OCI-LY3 (cell line): ENCODE data around the gene SHLD1.

ENCODE experiments used
- H2AFZ ChIP-seq: fragments of 200-600, 300-600 bp; shearing (Covaris generic); 2 replicates; pipeline ENCODE4 v1.6.0; 2014; ENCODE audit warnings: antibody characterized with exemption, low read depth, low read length
- H3K27ac ChIP-seq: fragments of 200-600, 300-600 bp; sonication (generic); 2 replicates; pipeline ENCODE4 v1.5.1; 2014; ENCODE audit warnings: mild to moderate bottlenecking, low read length, moderate library complexity, mixed read lengths
- H3K27me3 ChIP-seq: fragments of 200-600, 300-600 bp; sonication (generic); 2 replicates; pipeline ENCODE4 v1.6.1; 2014; ENCODE audit warnings: low read depth, low read length, mixed read lengths
- H3K36me3 ChIP-seq: fragments of 200-600, 300-600 bp; sonication (generic); replicated peaks from 2 replicates; pipeline ENCODE3; 2014; ENCODE audit warnings: low read depth, low read length, mixed read lengths
- H3K4me1 ChIP-seq: fragments of 300-600, 200-600 bp; sonication (generic); 2 replicates; pipeline ENCODE4 v1.6.1; 2014; ENCODE audit warnings: low read length, mixed read lengths
- H3K4me2 ChIP-seq: fragments of 200-600, 300-600 bp; sonication (generic); 2 replicates; pipeline ENCODE4 v1.6.1; 2014; ENCODE audit warnings: low read length, mixed read lengths
- H3K4me3 ChIP-seq: fragments of 300-600, 200-600 bp; sonication (generic); 2 replicates; pipeline ENCODE4 v1.5.1; 2014; ENCODE audit warnings: antibody characterized with exemption, mild to moderate bottlenecking, low read length, moderate library complexity
- H3K79me2 ChIP-seq: fragments of 300-600, 200-600 bp; shearing (Covaris generic); 2 replicates; pipeline ENCODE4 v1.6.1; 2014; ENCODE audit warnings: mild to moderate bottlenecking, low read length, mixed read lengths
- H3K9ac ChIP-seq: fragments of 300-600, 200-600 bp; shearing (Covaris generic); 2 replicates; pipeline ENCODE4 v1.6.0; 2014; ENCODE audit warnings: mild to moderate bottlenecking, low read length, moderate library complexity
- H3K9me3 ChIP-seq: fragments of 200-600, 300-600 bp; shearing (Covaris generic); 2 replicates; pipeline ENCODE4 v1.6.1; 2014; ENCODE audit warnings: low read length, mixed read lengths; ENCODE audit not compliant: insufficient read depth
- H4K20me1 ChIP-seq: fragments of 200-600, 300-600 bp; sonication (generic); 2 replicates; pipeline ENCODE4 v1.6.1; 2016; ENCODE audit warnings: low read length, mixed read lengths; ENCODE audit not compliant: insufficient read depth
- EZH2phosphoT487 ChIP-seq: fragments of 200-600 bp; shearing (Covaris generic); IDR thresholded peaks from 2 replicates; pipeline ENCODE4 v1.6.1; 2018; ENCODE audit warnings: antibody characterized with exemption, mixed run types, low read depth
- TF ChIP-seq, protein P1 (sequence below): fragments of 200-600, 300-600 bp; sonication (generic); IDR thresholded peaks from 2 replicates; pipeline ENCODE4 v1.5.1; 2014; ENCODE audit warnings: antibody characterized with exemption, low read length, low read depth

Gene SHLD1

DNA sequence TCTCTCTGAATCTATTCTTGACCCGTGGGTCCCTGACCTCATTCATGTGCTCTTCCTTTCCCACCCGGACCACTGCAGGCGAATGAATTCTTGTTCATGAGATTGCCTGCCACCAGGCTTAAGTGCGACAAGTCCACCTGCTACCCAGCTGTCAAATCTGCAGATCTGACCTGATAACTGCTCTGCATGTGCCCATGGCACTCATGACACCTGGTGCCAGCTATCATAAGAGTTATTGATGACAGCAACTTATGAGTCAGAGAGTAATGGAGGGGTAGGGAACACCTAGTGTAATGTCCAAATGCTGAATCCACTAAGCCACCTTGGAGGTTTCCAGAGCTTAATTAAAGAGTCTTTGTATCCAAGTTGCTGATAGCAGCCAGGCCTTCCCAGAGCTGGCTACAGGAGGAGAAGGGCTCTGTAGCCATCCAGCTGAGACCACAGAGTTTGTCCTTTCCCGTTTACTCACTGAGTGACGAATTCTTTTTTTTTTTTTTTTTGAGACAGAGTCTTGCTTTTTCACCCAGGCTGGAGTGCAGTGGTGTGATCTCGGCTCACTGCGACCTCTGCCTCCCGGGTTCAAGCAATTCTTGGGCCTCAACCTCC is 17.4 kb downstream of the SHLD1 start:
- 0 out of 2 replicates have a peak, but pooled peaks cover 2% of the 10 kb centered on the region for H3K27me3 ChIP-seq
- H3K4me1 ChIP-seq, result peaks cover 76% of the 10 kb centered on the region
- H3K4me2 ChIP-seq, result no peak overlapping the region
- no peak overlapping the region for H3K27ac ChIP-seq
- H3K9me3 ChIP-seq, result no peaks in the 10 kb centered on the region
- no peaks in the 10 kb centered on the region for H3K79me2 ChIP-seq
- TF ChIP-seq EZH2phosphoT487, result no peak
- TF ChIP-seq, protein P1, sequence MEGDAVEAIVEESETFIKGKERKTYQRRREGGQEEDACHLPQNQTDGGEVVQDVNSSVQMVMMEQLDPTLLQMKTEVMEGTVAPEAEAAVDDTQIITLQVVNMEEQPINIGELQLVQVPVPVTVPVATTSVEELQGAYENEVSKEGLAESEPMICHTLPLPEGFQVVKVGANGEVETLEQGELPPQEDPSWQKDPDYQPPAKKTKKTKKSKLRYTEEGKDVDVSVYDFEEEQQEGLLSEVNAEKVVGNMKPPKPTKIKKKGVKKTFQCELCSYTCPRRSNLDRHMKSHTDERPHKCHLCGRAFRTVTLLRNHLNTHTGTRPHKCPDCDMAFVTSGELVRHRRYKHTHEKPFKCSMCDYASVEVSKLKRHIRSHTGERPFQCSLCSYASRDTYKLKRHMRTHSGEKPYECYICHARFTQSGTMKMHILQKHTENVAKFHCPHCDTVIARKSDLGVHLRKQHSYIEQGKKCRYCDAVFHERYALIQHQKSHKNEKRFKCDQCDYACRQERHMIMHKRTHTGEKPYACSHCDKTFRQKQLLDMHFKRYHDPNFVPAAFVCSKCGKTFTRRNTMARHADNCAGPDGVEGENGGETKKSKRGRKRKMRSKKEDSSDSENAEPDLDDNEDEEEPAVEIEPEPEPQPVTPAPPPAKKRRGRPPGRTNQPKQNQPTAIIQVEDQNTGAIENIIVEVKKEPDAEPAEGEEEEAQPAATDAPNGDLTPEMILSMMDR, result no peak
- H2AFZ ChIP-seq, result no peak overlapping the region
- peaks cover 23% of the 10 kb centered on the region for H3K36me3 ChIP-seq
- H4K20me1 ChIP-seq, result peaks cover 3% of the 10 kb centered on the region; the same call in 1 of the 2 replicates
- no peak overlapping the region for H3K9ac ChIP-seq
- H3K4me3 ChIP-seq, result no peak overlapping the region

DNA sequence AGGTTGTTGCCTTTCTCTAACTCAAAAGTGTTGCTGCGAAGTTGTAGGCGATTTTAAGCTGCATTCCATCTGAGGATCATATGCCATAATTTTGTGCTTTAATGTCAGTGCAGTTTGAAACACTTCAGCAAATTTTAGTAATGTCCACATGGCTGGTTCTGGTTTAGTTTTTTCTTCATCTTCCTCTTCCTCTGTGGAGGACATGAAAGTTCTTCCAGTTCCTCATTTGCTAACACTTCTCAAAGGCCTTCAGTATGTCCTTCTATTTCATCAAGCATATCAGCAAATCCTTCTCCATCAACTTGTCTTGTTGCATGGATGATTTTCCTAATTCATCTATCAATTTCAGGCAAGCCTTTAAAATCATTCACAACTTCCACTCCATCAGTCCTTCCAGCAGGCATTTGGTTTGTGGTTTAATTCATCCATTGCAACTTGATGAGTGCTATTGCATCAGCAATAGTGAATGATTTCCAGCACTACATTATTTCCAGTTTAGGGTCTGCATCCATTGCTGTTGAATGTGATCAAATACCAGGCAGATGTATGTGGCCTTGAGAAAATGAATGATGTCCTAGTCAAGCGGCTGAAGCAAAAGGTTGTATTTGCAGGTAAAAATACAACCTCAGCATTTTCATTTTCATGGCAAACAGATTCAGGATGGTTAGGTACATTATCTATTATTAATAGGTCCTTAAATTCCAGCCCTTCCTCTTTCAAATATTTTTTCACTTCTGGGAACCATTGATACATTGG is 20.2 kb downstream of the SHLD1 start:
- peaks cover 59% of the 10 kb centered on the region for H3K4me1 ChIP-seq
- H3K4me3 ChIP-seq, result peak overlapping the region; percentile 39
- peak overlapping the region; percentile 36 for H3K9ac ChIP-seq
- peaks cover 36% of the 10 kb centered on the region for H3K36me3 ChIP-seq
- no peaks in the 10 kb centered on the region for H3K79me2 ChIP-seq
- H3K4me2 ChIP-seq, result peak overlapping the region; percentile 70
- no peak overlapping the region for H2AFZ ChIP-seq
- H3K27ac ChIP-seq, result peak overlapping the region; percentile 66
- H3K9me3 ChIP-seq, result no peaks in the 10 kb centered on the region
- TF ChIP-seq, protein P1, result no peak
- no peak for TF ChIP-seq EZH2phosphoT487
- H4K20me1 ChIP-seq, result peaks cover 3% of the 10 kb centered on the region; the same call in 1 of the 2 replicates
- 0 out of 2 replicates have a peak, but pooled peaks cover 2% of the 10 kb centered on the region for H3K27me3 ChIP-seq

DNA sequence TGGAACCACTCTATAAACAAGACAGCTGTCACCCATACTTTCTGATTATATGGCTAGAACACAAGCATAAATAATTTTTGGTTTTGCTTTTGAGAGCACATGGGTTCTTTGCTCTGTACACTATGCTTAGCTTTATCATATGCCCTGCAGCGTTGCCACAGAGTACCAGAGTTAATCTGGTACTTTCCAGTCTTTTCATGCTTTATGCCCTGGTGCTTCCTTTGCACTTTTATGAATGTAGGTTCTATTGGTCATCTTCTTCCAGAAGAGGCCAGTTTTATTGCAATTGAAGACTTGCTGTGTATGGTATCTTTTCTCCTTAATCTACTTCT is 20.8 kb downstream of the SHLD1 start:
- H2AFZ ChIP-seq, result no peak overlapping the region
- peaks cover 34% of the 10 kb centered on the region for H3K36me3 ChIP-seq
- peaks cover 53% of the 10 kb centered on the region for H3K4me1 ChIP-seq
- H3K9me3 ChIP-seq, result no peaks in the 10 kb centered on the region
- H3K27ac ChIP-seq, result peak overlapping the region; percentile 66
- peak overlapping the region; percentile 36; the same call in 1 of the 2 replicates for H3K9ac ChIP-seq
- TF ChIP-seq EZH2phosphoT487, result no peak
- TF ChIP-seq, protein P1, result no peak
- peaks cover 2% of the 10 kb centered on the region; the same call in 1 of the 2 replicates for H4K20me1 ChIP-seq
- H3K4me3 ChIP-seq, result peak overlapping the region; percentile 39; the same call in 1 of the 2 replicates
- H3K27me3 ChIP-seq, result 0 out of 2 replicates have a peak, but pooled peaks cover under 1% of the 10 kb centered on the region
- H3K4me2 ChIP-seq, result peak overlapping the region; percentile 70
- no peaks in the 10 kb centered on the region for H3K79me2 ChIP-seq

DNA sequence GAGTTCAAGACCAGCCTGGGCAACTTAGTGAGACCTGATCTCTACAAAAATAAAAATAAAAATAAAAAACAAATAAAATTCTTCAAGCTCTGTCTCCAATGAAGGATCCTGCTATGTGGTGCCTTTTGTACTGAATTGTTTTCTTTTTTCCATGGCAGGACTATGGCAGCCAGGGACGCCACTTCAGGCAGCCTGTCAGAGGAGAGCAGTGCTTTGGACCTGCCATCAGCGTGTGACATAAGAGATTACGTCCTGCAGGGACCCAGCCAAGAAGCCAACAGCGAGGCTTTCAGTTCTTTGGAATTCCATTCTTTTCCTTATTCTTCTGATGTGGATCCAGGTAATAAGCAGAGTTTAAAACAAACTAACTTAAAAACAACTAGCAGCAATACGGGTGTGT is 22.5 kb downstream of the SHLD1 start:
- TF ChIP-seq, protein P1, result no peak
- no peak for TF ChIP-seq EZH2phosphoT487
- H3K4me2 ChIP-seq, result no peak overlapping the region
- peaks cover 36% of the 10 kb centered on the region for H3K4me1 ChIP-seq
- H3K27ac ChIP-seq, result no peak overlapping the region
- no peaks in the 10 kb centered on the region for H3K9me3 ChIP-seq
- no peak overlapping the region for H2AFZ ChIP-seq
- H3K36me3 ChIP-seq, result peaks cover 22% of the 10 kb centered on the region
- H3K79me2 ChIP-seq, result no peaks in the 10 kb centered on the region
- no peak overlapping the region for H3K9ac ChIP-seq
- no peaks in the 10 kb centered on the region for H3K27me3 ChIP-seq
- H4K20me1 ChIP-seq, result no peaks in the 10 kb centered on the region
- no peak overlapping the region for H3K4me3 ChIP-seq
